HFF-Myc (cell line): ENCODE results near the gene LRRC9.
A peak's percentile ranks its signal among the peaks of the same experiment; 100 is the strongest.

Experiments used
- DNase-seq: peaks from one replicate; pipeline ENCODE4 v3.0.0-alpha.2; 2011; ENCODE audit warnings: low read depth; ENCODE audit errors: extremely low read depth
- H3K4me3 ChIP-seq: replicated peaks from 2 replicates; pipeline ENCODE4 v1.5.1; 2011; ENCODE audit warnings: low read depth, mild to moderate bottlenecking, control low read depth, low read length
- CTCF ChIP-seq: IDR thresholded peaks from 2 replicates; pipeline ENCODE4 v1.5.1; 2012; ENCODE audit warnings: mild to moderate bottlenecking, low read depth, low read length, control low read depth; ENCODE audit errors: missing control alignments

Gene LRRC9

DNA sequence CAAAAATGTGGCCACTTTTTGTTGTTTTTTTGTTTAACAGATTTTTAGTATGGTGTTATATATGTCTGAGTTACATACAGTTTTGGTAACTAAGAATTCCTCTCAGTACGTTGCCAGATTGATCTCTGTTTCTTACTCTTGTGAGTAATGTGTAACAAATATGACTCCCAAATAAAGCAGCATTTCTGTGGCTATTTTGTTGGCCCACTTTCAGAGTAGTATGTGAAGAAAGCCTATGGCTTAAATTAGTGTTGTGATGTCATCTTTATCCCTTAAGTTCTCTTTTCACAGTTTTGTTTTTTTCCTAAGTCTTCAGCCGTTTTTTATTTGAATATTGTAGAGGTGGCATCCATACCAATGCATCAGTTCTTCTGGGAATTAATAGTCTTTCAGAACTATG, 182.4 kb downstream of the LRRC9 start:
- no peak overlapping the region for H3K4me3 ChIP-seq
- peak; percentile 36 for DNase-seq
- no peak for TF ChIP-seq CTCF

GRCh38 chr14:60106339-60106738, 186.4 kb downstream of the LRRC9 start:
- no peak for DNase-seq
- TF ChIP-seq CTCF = no peak
- H3K4me3 ChIP-seq = no peak overlapping the region

DNA sequence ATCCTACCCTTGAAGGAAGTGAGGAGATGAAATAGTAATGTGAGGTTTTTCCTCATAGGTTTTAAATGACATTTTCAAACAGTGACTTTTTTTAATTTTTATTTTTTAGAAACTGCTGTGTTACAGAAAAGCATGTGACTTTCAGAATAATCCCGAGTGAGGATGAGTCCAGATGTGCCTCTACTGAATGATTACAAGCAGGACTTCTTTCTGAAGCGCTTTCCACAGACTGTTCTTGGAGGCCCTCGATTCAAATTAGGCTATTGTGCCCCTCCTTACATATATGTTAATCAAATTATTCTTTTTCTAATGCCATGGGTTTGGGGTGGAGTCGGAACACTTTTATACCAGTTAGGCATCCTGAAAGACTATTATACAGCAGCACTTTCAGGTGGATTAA, 187.5 kb downstream of the LRRC9 start:
- H3K4me3 ChIP-seq = no peak overlapping the region
- TF ChIP-seq CTCF = no peak
- no peak for DNase-seq

DNA sequence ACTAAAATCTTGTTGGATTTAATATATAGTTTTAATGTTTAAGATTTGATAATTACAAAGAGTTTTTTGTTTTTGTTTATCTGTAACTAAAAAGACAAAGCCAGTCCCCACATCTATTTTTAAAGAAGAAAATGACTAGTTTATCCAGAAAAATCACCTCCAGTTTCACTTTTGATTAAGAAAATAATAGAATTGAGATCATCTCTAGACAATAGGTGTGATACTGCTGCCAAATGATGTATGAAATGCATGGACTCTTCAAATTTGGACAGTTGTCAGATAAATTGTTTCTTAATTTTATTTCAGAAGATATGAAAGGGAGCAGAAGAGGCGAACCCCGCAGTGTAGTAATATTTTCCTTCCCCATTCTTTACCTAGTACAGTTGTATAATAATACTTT, 191.8 kb downstream of the LRRC9 start:
- DNase-seq = no peak
- TF ChIP-seq CTCF = no peak
- H3K4me3 ChIP-seq = no peak overlapping the region
